ENCODE data around the gene CUL2. TPM values are rescaled to one million over a fixed set of nuclear protein-coding genes. Genes with fewer than 3 reads are reported as not detected.
"Not testable (repeated sequence)": the region's sequence is repeated elsewhere in the genome, so short reads cannot be mapped to it uniquely, and the experiment has no call there.

The CUL2 gene
- total and polyA plus RNA-seq, 7 donors: 12.0 to 37.1 (median 22.5) TPM

DNA sequence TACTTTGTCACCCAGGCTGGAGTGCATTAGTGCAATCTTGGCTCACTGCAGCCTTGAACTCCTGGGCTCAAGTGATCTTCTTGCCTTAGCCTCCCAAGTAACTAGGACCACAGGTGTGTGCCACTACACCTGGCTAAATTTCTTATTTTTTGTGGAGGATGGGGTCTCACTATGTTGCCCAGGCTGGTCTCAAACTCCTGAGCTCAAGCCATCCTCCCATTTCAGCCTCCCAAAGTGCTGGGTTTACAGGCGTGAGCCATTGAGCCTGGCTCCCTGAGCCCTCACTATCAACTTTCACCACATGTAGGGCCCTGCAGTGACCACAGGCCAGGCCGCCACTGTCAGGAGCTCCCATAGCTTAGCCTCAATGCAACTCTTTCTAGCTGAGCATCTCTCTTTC lies 110.2 kb downstream of the CUL2 start:
- 69 to 96% methylated on average over 2 of the region's 2 CpGs for WGBS, 2 donors
- Histone ChIP-seq H3K4me1 (no peaks in the 10 kb centered on the region), H3K27ac (no peak overlapping the region), H3K9me3 (peaks cover 0 to 3% (median 1%) of the 10 kb centered on the region in 4 donors), H3K27me3 (no peaks in the 10 kb centered on the region), H3K36me3 (no peaks in the 10 kb centered on the region), H3K4me3 (no peak overlapping the region)
- TF ChIP-seq POLR2A (IDR thresholded peaks at IDR 0.05) (no peak), POLR2AphosphoS5 (IDR thresholded peaks at IDR 0.05) (no peak), EP300 (IDR thresholded peaks at IDR 0.05) (no peak)
- TF ChIP-seq, protein P1, sequence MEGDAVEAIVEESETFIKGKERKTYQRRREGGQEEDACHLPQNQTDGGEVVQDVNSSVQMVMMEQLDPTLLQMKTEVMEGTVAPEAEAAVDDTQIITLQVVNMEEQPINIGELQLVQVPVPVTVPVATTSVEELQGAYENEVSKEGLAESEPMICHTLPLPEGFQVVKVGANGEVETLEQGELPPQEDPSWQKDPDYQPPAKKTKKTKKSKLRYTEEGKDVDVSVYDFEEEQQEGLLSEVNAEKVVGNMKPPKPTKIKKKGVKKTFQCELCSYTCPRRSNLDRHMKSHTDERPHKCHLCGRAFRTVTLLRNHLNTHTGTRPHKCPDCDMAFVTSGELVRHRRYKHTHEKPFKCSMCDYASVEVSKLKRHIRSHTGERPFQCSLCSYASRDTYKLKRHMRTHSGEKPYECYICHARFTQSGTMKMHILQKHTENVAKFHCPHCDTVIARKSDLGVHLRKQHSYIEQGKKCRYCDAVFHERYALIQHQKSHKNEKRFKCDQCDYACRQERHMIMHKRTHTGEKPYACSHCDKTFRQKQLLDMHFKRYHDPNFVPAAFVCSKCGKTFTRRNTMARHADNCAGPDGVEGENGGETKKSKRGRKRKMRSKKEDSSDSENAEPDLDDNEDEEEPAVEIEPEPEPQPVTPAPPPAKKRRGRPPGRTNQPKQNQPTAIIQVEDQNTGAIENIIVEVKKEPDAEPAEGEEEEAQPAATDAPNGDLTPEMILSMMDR (IDR thresholded peaks at IDR 0.05): no peak
- no peak for DNase-seq
- intact Hi-C loops (cut with DNase I): loop anchor here (10.0 kb wide), 2 partner anchors 255 to 315 kb away; no protein-coding TSS in a partner anchor

DNA sequence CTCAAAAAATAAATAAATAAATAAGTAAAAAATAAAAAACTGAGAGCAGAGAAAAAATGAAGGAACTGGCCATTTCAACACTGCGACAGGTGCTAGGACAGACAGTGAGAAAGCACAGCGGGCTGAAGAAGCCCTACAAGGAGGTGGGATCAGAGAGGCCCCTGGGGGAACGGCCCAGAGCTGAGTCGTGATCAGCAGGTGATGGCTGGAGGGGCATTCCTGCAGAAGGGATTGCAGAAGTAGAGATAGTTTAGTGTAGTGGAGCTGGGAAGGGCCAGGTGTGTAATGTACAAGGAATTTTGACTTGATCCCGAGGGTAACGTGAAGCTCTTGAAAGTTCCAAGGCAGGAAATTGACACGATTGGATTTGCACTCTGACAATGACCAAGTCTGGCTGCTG lies 112.1 kb downstream of the CUL2 start:
- Histone ChIP-seq H3K36me3 (no peaks in the 10 kb centered on the region), H3K27ac (no peak overlapping the region), H3K9me3 (peaks cover 0 to 2% (median 0%) of the 10 kb centered on the region in 4 donors), H3K27me3 (no peaks in the 10 kb centered on the region), H3K4me1 (no peaks in the 10 kb centered on the region), H3K4me3 (no peak overlapping the region)
- intact Hi-C loops (cut with DNase I): no loop called here
- 83 to 92% methylated on average over 7 of the region's 7 CpGs for WGBS, 2 donors
- no peak for DNase-seq
- no peak for TF ChIP-seq POLR2A (IDR thresholded peaks at IDR 0.05)

DNA sequence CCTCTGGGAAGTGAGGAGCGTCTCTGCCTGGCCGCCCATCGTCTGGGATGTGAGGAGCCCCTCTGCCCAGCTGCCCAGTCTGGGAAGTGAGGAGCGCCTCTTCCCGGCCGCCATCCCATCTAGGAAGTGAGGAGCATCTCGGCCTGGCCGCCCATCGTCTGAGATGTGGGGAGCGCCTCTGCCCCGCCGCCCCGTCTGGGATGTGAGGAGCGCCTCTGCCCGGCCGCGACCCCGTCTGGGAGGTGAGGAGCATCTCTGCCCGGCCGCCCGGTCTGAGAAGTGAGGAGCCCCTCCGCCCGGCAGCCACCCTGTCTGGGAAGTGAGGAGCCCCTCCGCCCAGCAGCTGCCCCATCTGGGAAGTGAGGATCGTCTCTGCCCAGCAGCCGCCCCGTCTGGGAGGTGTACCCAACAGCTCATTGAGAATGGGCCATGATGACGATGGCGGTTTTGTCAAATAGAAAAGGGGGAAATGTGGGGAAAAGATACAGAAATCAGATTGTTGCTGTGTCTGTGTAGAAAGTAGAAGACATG lies 113.7 kb downstream of the CUL2 start:
- 96 to 97% methylated on average over 29 of the region's 29 CpGs for WGBS, 2 donors

DNA sequence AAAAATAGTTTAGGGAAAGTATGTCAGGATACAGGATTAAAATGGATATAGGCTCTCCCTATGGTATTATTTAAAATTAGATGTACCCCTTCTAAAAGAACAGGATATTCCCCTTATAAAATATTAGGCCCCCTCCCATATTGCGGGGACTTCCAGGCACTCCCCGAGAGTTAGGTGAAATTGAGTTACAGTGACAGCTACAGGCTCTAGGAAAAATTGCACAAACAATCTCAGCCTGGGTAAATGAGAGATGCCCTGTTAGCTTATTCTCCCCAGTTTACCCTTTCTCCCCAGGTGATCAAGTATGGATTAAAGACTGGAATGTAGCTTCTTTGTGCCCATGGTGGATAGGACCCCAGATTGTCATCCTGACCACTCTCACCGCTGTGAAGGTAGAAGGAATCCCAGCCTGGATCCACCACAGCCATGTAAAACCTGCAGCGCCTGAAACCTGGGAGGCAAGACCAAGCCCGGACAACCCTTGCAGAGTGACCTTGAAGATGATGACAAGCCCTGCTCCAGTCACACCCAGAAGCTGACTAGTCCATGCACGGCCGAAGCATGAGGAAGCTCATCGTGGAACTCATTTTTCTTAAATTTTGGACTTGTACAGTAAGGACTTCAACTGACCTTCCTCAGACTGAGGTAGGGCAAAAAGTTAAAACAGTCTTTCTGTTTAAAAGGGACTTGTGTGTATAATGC lies 115.6 kb downstream of the CUL2 start:
- H3K27ac ChIP-seq; H3K4me3 ChIP-seq; intact Hi-C loops (cut with DNase I); H3K4me1 ChIP-seq; H3K36me3 ChIP-seq; H3K9me3 ChIP-seq; DNase-seq; H3K27me3 ChIP-seq: not testable (repeated sequence)
- WGBS, 2 donors: 86 to 95% methylated on average over 8 of the region's 8 CpGs

More for the DNA sequence above, 113.7 kb downstream of the CUL2 start:
- DNase-seq; H3K4me3 ChIP-seq; H3K9me3 ChIP-seq; H3K27ac ChIP-seq; H3K36me3 ChIP-seq; intact Hi-C loops (cut with DNase I); H3K4me1 ChIP-seq; H3K27me3 ChIP-seq: not testable (repeated sequence)

DNA sequence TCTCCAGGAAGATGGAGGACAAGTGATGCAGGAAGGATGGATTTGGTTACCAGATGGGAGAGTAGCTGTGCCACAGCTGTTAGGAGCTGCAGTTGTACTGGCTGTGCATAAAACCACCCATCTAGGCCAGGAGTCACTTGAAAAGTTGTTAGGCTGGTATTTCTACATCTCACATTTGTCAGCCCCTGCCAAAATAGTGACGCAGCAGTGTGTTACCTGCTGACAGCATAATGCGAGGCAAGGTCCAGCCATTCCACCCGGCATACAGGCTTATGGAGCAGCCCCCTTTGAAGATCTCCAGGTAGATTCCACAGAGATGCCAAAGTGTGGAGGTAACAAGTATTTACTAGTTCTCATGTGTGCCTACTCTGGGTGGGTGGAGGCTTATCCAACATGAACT lies 116.4 kb downstream of the CUL2 start:
- H3K4me1 ChIP-seq; H3K9me3 ChIP-seq; DNase-seq; H3K36me3 ChIP-seq; H3K27ac ChIP-seq; H3K27me3 ChIP-seq; H3K4me3 ChIP-seq; intact Hi-C loops (cut with DNase I): not testable (repeated sequence)
- 21 to 77% methylated on average over 3 of the region's 3 CpGs for WGBS, 2 donors

DNA sequence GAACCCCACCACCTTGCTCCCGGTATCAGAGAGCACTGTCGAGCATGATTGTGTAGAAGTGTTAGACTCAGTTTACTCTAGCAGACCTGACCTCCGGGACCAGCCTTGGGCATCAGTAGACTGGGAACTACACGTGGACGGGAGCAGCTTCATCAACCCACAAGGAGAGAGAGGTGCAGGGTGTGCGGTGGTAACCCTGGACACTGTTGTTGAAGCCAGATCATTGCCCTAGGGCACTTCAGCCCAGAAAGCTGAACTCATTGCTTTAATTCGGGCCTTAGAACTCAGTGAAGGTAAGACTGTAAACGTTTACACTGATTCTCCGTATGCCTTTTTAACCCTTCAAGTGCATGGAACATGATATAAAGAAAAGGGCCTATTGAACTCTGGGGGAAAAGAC lies 117.0 kb downstream of the CUL2 start:
- H3K27me3 ChIP-seq; H3K4me1 ChIP-seq; DNase-seq; H3K9me3 ChIP-seq; H3K36me3 ChIP-seq; H3K4me3 ChIP-seq; intact Hi-C loops (cut with DNase I); H3K27ac ChIP-seq: not testable (repeated sequence)
- 66 to 78% methylated on average over 9 of the region's 9 CpGs for WGBS, 2 donors

DNA sequence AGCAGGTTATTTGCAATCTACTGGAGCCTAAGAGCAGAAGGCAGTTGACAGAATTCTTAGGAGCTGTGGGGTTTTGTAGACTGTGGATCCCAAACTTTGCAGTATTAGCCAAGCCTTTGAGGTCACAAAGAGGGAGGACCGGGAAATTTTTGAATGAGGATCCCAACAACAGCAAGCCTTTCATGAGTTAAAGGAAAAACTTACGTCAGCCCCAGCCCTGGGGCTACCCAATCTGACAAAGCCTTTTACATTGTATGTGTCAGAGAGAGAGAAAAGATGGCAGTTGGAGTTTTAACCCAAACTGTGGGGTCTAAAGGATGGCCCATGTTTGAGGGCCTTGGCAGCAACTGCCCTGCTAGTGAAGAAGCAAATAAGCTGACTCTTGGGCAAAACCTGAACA lies 117.5 kb downstream of the CUL2 start:
- WGBS, 2 donors: 74 to 92% methylated on average over 2 of the region's 2 CpGs
- intact Hi-C loops (cut with DNase I): not testable (repeated sequence)

DNA sequence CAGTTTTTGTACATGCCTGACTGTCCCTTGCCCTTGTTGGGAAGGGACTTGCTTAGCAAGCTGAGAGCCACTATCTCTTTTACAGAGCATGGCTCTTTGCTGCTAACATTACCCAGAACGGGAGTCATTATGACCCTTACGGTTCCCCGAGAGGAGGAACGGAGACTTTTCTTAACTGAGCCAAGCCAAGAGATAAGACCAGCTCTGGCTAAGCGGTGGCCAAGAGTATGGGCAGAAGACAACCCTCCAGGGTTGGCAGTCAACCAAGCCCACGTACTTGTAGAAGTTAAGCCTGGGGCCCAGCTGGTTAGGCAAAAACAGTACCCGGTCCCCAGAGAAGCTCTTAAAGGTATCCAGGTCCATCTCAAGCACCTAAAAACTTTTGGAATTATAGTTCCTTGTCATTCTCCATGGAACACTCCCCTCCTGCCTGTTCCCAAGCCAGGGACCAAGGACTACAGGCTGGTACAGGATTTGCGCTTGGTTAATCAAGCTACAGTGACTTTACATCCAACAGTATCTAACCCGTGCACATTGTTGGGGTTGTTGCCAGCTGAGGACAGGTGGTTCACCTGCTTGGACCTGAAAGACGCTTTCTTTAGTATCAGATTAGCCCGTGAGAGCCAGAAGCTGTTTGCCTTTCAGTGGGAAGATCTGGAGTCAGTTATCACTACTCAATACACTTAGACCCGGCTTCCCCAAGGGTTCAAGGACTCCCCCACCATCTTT lies 118.4 kb downstream of the CUL2 start:
- H3K27ac ChIP-seq; H3K36me3 ChIP-seq; H3K4me3 ChIP-seq; intact Hi-C loops (cut with DNase I); H3K27me3 ChIP-seq; H3K9me3 ChIP-seq; DNase-seq: not testable (repeated sequence)
- 87 to 91% methylated on average over 12 of the region's 12 CpGs for WGBS, 2 donors
- H3K4me1 ChIP-seq: peaks cover 0 to 11% (median 7%) of the 10 kb centered on the region in 4 donors

More for the DNA sequence above, 117.5 kb downstream of the CUL2 start:
- H3K36me3 ChIP-seq, H3K27ac ChIP-seq, H3K4me3 ChIP-seq, H3K27me3 ChIP-seq, H3K9me3 ChIP-seq, DNase-seq, H3K4me1 ChIP-seq: not testable (repeated sequence)
